ENCODE measurements around the gene FOXN3.

FOXN3 gene

DNA sequence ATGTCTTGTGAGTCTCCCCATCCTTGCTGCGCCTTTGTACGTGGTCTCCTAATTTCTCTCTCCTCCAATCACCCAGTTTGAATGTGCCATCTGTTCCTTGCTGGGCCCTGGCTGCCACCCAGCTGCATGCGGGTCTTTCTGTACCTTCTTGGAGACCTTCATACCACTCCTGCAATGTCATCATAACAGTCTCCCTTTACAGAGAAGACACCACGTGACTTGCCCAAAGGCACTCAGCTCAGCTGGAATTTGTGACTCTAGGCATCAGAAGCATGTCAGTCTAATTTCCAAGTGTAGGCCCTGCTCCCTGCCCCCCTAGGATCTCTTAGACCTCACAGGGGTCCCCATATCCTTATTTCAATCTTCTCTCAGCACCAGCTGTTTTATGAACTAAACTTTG lies 308.4 kb downstream of the FOXN3 start:
- TF ChIP-seq, protein P1, sequence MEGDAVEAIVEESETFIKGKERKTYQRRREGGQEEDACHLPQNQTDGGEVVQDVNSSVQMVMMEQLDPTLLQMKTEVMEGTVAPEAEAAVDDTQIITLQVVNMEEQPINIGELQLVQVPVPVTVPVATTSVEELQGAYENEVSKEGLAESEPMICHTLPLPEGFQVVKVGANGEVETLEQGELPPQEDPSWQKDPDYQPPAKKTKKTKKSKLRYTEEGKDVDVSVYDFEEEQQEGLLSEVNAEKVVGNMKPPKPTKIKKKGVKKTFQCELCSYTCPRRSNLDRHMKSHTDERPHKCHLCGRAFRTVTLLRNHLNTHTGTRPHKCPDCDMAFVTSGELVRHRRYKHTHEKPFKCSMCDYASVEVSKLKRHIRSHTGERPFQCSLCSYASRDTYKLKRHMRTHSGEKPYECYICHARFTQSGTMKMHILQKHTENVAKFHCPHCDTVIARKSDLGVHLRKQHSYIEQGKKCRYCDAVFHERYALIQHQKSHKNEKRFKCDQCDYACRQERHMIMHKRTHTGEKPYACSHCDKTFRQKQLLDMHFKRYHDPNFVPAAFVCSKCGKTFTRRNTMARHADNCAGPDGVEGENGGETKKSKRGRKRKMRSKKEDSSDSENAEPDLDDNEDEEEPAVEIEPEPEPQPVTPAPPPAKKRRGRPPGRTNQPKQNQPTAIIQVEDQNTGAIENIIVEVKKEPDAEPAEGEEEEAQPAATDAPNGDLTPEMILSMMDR (IDR thresholded peaks at IDR 0.05; ENCODE audit: insufficient read depth, missing control alignments), result no peak
- FAIRE-seq (no peak), DNase-seq (ENCODE audit: insufficient read length, low spot score) (no peak)

DNA sequence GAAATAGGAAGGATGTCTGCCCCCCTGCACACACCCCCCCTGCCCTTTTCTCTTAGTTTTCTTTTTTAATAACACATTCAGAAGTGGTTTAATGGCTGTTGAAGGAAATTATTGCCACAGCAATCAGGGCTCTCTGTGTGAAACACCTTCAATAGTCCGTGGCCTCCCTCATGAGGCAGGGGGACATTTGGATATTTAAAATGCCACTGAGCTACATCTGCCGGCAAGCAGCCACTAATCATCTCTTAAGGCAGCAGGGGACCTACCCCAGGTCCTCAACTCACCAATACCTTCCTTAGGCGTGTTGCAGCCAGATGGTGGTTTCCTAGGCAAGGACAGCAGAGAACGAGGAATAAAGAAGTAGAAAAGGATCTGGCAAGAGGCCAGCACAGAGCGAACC lies 309.4 kb downstream of the FOXN3 start:
- no peak for DNase-seq (ENCODE audit: insufficient read length, low spot score)

More for the DNA sequence above, 309.4 kb downstream of the FOXN3 start:
- no peak for FAIRE-seq
- TF ChIP-seq, protein P1 (IDR thresholded peaks at IDR 0.05; ENCODE audit: insufficient read depth, missing control alignments), result no peak

Measured in D721Med (cell line).